Measurements from ENCODE around the gene AP1G1.

AP1G1 gene

GRCh38 chr16:71845639-71846430 is 37.2 kb upstream of the AP1G1 start, which contains the start of gene ATXN1L (continued):
- TF ChIP-seq SALL2 (tag by site-specific recombination; IDR thresholded peaks at IDR 0.05; ENCODE audit: borderline replicate concordance) = no peak
- TF ChIP-seq HIC1 (tag by site-specific recombination; IDR thresholded peaks at IDR 0.05) = no peak
- TF ChIP-seq KLF1 (tag by site-specific recombination; IDR thresholded peaks at IDR 0.05) = peak; percentile 92
- TF ChIP-seq EGR2 (tag by site-specific recombination; IDR thresholded peaks at IDR 0.05; ENCODE audit: low read depth) = peak; percentile 41
- peak; percentile 85 for TF ChIP-seq ZBTB10 (tag by site-specific recombination; IDR thresholded peaks at IDR 0.05)
- TF ChIP-seq KLF9 (tag by site-specific recombination; IDR thresholded peaks at IDR 0.05; ENCODE audit: low read depth) = peak; percentile 84
- TF ChIP-seq ZNF211 (tag by site-specific recombination; IDR thresholded peaks at IDR 0.05; ENCODE audit: low read depth) = no peak
- TF ChIP-seq ZFP37 (tag by site-specific recombination; IDR thresholded peaks at IDR 0.05) = no peak
- peak; percentile 73 for TF ChIP-seq PRDM10 (tag by site-specific recombination; IDR thresholded peaks at IDR 0.05)
- TF ChIP-seq ZNF518A (tag by site-specific recombination; conservative IDR thresholded peaks at IDR 0.05; ENCODE audit: low read depth) = no peak
- 0 out of 2 replicates have a peak, but pooled peaks have one; percentile 51 for TF ChIP-seq ZBTB21 (tag by site-specific recombination; IDR thresholded peaks at IDR 0.05)
- peak; percentile 62 for TF ChIP-seq WT1 (tag by site-specific recombination; IDR thresholded peaks at IDR 0.05)
- no peak for TF ChIP-seq ZNF558 (tag by site-specific recombination; IDR thresholded peaks at IDR 0.05)
- peak; percentile 85 for TF ChIP-seq ZNF660 (tag by site-specific recombination; IDR thresholded peaks at IDR 0.05)
- TF ChIP-seq ZNF830 (tag by site-specific recombination; IDR thresholded peaks at IDR 0.05; ENCODE audit: low read depth) = no peak

Measured in HEK293 (cell line).